ENCODE data around the gene KCNH5. TPM values are rescaled to one million over a fixed set of nuclear protein-coding genes. Genes with fewer than 3 reads are reported as not detected.

KCNH5 gene
- total RNA-seq, 2 experiments from 2014 or later: not detected

DNA sequence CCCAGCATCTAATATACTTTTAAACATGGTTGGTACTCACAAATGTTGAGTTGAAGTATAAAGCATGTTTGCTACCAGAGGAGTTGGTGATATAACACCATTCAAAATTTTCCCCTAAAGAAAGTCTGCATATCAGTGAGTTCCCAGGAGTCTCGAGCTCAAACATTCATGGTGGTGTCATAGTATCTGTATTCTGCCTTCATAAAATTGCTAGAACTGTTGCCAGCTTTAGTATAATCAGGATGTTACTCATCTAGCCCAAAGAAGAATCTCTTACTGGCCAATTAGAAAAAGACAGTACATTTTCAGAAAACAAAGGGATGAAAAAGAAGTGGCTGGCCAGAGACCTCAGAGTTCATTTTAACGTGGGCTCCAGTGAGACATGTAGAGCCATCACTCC is 374.7 kb downstream of the KCNH5 start:
- ChIA-PET CTCF (no interaction called here), POLR2A (no interaction called here)
- Mint-ChIP-seq H3K27me3 (no peaks in the 10 kb centered on the region), H3K9me3 (no peaks in the 10 kb centered on the region), H3K4me3 (no peak overlapping the region), H3K36me3 (no peaks in the 10 kb centered on the region), H3K27ac (no peak overlapping the region), H3K4me1 (ENCODE audit: low read depth) (no peaks in the 10 kb centered on the region)
- DNase-seq: no peak
- intact Hi-C loops (cut with micrococcal nuclease): no loop called here

DNA sequence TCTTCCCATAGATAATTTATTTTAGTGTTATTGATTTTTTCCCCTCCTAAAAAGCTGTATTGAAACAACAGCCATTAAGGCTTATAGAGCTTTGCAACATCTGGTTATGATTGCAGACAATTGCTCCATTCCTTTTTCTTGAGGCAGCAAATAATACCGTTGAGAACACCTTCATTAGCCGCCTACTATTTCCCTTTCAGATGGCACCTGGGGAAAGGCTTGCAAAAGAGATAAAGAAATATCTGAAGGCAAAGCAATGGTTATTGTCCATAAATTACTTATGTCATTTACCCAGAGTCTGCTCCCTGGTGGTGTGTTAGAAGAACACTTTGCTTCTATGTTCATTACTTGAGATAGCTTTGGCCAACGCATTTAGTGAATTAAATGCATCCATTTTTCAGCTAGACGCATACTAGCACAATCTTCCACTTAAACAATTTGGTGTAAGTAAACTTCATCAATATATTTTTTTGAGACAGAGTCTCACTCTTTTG is 377.8 kb downstream of the KCNH5 start:
- POLR2A ChIA-PET: no interaction called here
- no peak for DNase-seq
- CTCF ChIA-PET: no interaction called here
- intact Hi-C loops (cut with micrococcal nuclease): no loop called here
- Mint-ChIP-seq H3K9me3 (no peaks in the 10 kb centered on the region), H3K4me3 (no peak overlapping the region), H3K36me3 (no peaks in the 10 kb centered on the region), H3K27ac (no peak overlapping the region), H3K27me3 (no peaks in the 10 kb centered on the region), H3K4me1 (ENCODE audit: low read depth) (no peaks in the 10 kb centered on the region)

DNA sequence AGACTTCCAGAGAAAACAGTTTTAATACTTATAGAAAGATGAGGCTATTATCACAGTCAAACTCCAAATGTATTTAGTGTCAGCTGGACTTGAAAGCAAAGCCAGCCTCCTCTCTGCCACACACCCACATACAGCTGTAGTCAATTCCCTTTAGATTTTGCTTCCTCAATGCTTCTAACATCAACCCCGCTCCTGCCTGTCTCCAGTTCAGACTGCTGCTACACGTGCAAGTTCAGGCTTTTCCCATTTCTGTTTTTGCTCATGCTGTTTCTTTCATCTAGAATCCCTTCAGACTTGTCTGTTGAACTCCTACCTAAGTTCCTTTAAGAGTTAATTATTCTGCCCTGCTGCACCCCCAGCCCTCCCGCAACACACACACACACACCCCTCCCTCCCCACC is 380.0 kb downstream of the KCNH5 start:
- ChIA-PET CTCF (no interaction called here), POLR2A (no interaction called here)
- no peak for DNase-seq
- H3K27me3 Mint-ChIP-seq: no peaks in the 10 kb centered on the region
- no peaks in the 10 kb centered on the region for H3K4me1 Mint-ChIP-seq (ENCODE audit: low read depth)
- H3K27ac Mint-ChIP-seq: no peak overlapping the region
- intact Hi-C loops (cut with micrococcal nuclease): no loop called here
- H3K4me3 Mint-ChIP-seq: no peak overlapping the region
- H3K9me3 Mint-ChIP-seq: peaks cover 2% of the 10 kb centered on the region
- H3K36me3 Mint-ChIP-seq: no peaks in the 10 kb centered on the region

DNA sequence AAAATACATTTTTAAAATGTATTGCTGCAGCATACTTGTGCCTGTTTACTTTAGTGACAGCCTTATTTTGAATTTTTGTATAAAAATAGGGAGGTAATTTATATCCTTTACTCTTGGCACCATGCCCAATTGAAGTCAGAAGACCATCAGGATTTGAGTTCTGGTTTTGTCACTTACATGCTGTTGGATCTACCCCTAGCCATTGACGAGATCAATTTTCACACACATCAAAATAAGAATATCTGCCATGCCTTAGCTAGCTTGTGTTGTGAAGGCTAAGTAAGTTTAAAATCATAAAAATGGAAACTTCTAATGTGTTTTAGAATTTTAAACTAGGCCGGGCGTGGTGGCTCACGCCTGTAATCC is 381.8 kb downstream of the KCNH5 start:
- no peak for DNase-seq
- Mint-ChIP-seq H3K36me3 (no peaks in the 10 kb centered on the region), H3K4me3 (no peak overlapping the region), H3K9me3 (peaks cover 2% of the 10 kb centered on the region), H3K27me3 (no peaks in the 10 kb centered on the region), H3K4me1 (ENCODE audit: low read depth) (no peaks in the 10 kb centered on the region), H3K27ac (no peak overlapping the region)
- ChIA-PET POLR2A (no interaction called here), CTCF (no interaction called here)
- intact Hi-C loops (cut with micrococcal nuclease): no loop called here

DNA sequence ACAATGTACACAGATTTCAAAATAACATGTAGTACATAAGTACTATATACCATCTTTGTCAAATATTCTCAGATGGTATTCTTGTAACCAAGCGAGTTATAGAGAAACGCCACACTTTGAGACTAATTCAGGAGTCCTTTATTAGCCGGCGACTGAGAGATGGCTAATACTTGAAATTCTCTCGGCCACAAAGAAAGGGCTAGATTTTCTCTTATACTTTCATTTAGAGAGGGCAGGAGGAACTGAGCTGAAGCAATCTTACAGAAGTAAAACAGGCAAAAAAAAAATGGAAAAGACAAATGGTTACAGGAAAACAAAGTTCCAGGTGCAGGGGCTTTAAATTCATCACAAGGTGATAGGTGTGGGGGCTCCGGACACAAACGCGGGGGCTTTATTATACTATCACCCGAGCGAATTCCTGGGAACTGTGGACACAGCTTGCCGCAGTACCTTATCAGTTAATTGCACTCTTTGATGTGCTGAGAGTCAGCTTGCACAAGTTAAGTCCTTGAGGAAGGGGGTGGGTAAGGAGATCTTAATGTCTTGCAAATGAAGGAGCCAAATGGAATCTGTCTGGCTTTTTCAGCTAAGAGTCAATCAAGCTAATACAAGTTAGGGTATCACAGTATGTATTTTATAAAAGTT is 382.3 kb downstream of the KCNH5 start:
- CTCF ChIA-PET: no interaction called here
- intact Hi-C loops (cut with micrococcal nuclease): no loop called here
- no peaks in the 10 kb centered on the region for H3K27me3 Mint-ChIP-seq
- no peaks in the 10 kb centered on the region for H3K4me1 Mint-ChIP-seq (ENCODE audit: low read depth)
- POLR2A ChIA-PET: no interaction called here
- H3K9me3 Mint-ChIP-seq: peaks cover 2% of the 10 kb centered on the region
- no peaks in the 10 kb centered on the region for H3K36me3 Mint-ChIP-seq
- H3K27ac Mint-ChIP-seq: no peak overlapping the region
- DNase-seq: no peak
- no peak overlapping the region for H3K4me3 Mint-ChIP-seq

DNA sequence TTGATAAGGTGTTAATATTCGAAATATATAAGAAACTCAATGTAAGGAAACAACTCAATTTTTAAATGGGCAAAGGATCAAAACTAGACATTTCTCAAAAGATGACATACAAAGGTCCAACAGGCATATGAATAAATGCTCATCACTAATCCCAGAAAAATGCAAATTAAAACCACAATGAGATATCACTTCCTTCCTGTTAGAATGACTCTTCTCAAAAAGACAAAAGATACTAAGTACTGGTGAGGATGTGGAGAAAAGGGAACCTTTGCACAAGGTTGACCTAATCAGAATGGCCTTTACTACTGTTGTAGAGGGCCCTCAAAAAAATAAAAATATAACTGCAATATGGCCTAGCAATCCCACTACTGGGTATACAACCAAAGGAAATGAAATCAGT is 383.4 kb downstream of the KCNH5 start:
- POLR2A ChIA-PET: no interaction called here
- no peak overlapping the region for H3K27ac Mint-ChIP-seq
- no peak overlapping the region for H3K4me3 Mint-ChIP-seq
- H3K36me3 Mint-ChIP-seq: no peaks in the 10 kb centered on the region
- no peak for DNase-seq
- no peaks in the 10 kb centered on the region for H3K27me3 Mint-ChIP-seq
- intact Hi-C loops (cut with micrococcal nuclease): no loop called here
- no peaks in the 10 kb centered on the region for H3K4me1 Mint-ChIP-seq (ENCODE audit: low read depth)
- CTCF ChIA-PET: no interaction called here
- H3K9me3 Mint-ChIP-seq: peaks cover 2% of the 10 kb centered on the region

DNA sequence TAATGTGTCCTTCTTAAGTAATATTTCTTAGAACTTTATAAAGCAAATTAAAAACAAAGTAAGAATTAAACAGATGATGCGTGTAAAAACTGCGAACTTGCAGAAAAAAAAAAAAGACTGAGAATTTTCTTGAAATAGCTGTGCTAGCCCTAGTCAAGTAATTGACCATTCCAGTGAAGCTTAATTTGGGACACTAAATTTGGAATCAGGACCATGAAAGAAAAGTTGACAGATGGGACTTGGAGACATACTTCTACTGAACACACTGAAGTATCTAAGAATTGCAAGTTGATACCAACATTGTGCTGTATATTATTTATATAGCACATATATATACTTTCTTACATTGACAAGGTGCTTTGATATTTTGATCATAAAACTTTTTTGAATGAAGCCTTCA is 386.6 kb downstream of the KCNH5 start:
- ChIA-PET POLR2A (no interaction called here), CTCF (no interaction called here)
- no peak overlapping the region for H3K27ac Mint-ChIP-seq

DNA sequence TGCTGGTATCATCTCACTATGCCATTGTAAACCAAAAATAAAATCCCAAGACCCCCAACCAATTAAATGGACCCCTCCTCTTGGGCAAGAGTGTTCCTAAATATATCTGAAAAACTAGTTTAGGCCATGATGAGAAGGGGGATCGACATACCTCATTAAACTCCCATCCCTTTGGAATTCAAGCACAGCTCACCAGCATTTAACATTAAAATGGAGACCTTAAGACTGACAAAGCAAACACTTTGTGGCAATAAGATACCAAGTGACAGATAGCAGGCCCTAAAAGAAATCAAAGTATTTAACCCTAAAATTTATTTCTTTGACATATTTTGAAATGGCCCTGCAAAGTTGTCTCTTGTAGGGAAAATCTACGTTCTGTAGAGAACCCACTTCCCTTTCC is 387.9 kb downstream of the KCNH5 start:
- Mint-ChIP-seq H3K4me1 (ENCODE audit: low read depth) (no peaks in the 10 kb centered on the region), H3K9me3 (peaks cover 2% of the 10 kb centered on the region), H3K27me3 (no peaks in the 10 kb centered on the region), H3K27ac (no peak overlapping the region), H3K4me3 (no peak overlapping the region), H3K36me3 (no peaks in the 10 kb centered on the region)
- intact Hi-C loops (cut with micrococcal nuclease): no loop called here
- POLR2A ChIA-PET: no interaction called here
- DNase-seq: no peak
- CTCF ChIA-PET: no interaction called here

More for the DNA sequence above, 386.6 kb downstream of the KCNH5 start:
- Mint-ChIP-seq H3K27me3 (no peaks in the 10 kb centered on the region), H3K9me3 (peaks cover 2% of the 10 kb centered on the region), H3K36me3 (no peaks in the 10 kb centered on the region), H3K4me3 (no peak overlapping the region), H3K4me1 (ENCODE audit: low read depth) (no peaks in the 10 kb centered on the region)
- DNase-seq: no peak
- intact Hi-C loops (cut with micrococcal nuclease): no loop called here

DNA sequence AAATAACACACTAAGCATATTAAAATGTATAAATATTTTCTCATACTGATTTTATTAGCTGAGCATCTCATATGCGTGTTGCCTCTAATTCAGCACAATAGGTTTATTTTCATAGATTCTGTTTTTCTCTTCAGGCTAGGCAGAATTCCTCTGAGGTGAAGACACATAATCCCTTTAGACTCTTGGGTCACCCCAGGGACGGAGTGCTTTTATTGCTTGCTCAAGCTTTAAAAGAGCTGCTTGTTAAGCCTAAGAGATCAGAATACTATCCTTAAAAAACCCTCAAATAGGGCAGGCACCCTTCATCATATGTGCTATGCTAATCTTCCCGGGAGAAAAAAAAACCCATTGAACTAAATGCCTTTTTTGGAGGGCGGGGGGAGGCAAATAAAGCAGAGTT is 390.1 kb downstream of the KCNH5 start:
- Mint-ChIP-seq H3K9me3 (no peaks in the 10 kb centered on the region), H3K27ac (no peak overlapping the region), H3K27me3 (no peaks in the 10 kb centered on the region), H3K36me3 (no peaks in the 10 kb centered on the region), H3K4me3 (no peak overlapping the region), H3K4me1 (ENCODE audit: low read depth) (no peaks in the 10 kb centered on the region)
- CTCF ChIA-PET: no interaction called here
- intact Hi-C loops (cut with micrococcal nuclease): no loop called here
- no peak for DNase-seq
- POLR2A ChIA-PET: no interaction called here

DNA sequence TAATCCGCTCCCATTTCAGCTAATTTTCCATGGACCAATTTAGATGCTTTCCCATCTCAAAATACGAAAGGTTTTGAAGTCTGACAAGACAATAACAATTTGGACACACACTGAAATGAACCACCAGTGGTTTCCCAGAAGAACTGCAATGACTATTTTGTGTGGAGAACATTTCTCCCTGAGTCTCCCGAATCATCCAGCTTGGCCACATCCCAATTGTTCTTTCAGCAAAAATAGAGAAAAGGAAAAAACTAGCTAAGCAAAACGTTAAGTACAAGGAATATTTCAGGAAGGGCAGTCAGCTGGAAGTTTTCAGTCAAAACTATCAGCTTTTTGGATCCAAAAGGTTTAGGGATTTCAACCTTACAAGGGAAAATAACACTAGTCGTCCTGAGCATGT is 390.6 kb downstream of the KCNH5 start:
- no peaks in the 10 kb centered on the region for H3K4me1 Mint-ChIP-seq (ENCODE audit: low read depth)
- H3K27me3 Mint-ChIP-seq: no peaks in the 10 kb centered on the region
- intact Hi-C loops (cut with micrococcal nuclease): no loop called here
- no peak for DNase-seq
- ChIA-PET POLR2A (no interaction called here), CTCF (no interaction called here)
- H3K4me3 Mint-ChIP-seq: no peak overlapping the region
- no peak overlapping the region for H3K27ac Mint-ChIP-seq
- no peaks in the 10 kb centered on the region for H3K36me3 Mint-ChIP-seq
- H3K9me3 Mint-ChIP-seq: no peaks in the 10 kb centered on the region

Other genes starting within 250 kb of the KCNH5 start
- gene RHOJ, start 159.0 kb upstream of the KCNH5 start, total RNA-seq: not detected

Data from activated CD4-positive, alpha-beta memory T cell treated with anti-CD3 and anti-CD28 coated beads for 36 hours (primary cell).